Loucy (cell line): ENCODE measurements around the gene MAP1LC3A.

Experiments
- CTCF ChIP-seq: fragments of 200-600 bp; sonication (generic); conservative IDR thresholded peaks from 2 replicates; pipeline ENCODE4 v1.5.1; 2014; ENCODE audit warnings: mild to moderate bottlenecking, antibody characterized with exemption, low read length
- EZH2phosphoT487 ChIP-seq: fragments of 200-600 bp; IDR thresholded peaks from 2 replicates; pipeline ENCODE4 v1.6.1; 2018; ENCODE audit warnings: antibody characterized with exemption, mild to moderate bottlenecking, moderate library complexity, borderline replicate concordance

GRCh38 chr20:34573541-34574300, 15.2 kb downstream of the MAP1LC3A start:
- TF ChIP-seq CTCF (no peak), EZH2phosphoT487 (no peak)
